DMS79 (cell line): ENCODE results near the gene SNU13.
"Not testable (repeated sequence)": the region's sequence is repeated elsewhere in the genome, so short reads cannot be mapped to it uniquely, and the experiment has no call there.

Source experiments
- DNase-seq: peaks from one replicate; lab custom pipeline; 2025; lab: John Stamatoyannopoulos, UW

Gene SNU13

GRCh38 chr22:41688365-41689211 lies at the start of gene SNU13:
Gene SNU13, minus strand, starts transcription at chr22:41688867. Its CDS starts 71 bp downstream, at chr22:41688796.
- peak; percentile 20 for DNase-seq

GRCh38 chr22:41733241-41733640 lies 44.6 kb upstream of the SNU13 start:
- not testable (repeated sequence) for DNase-seq

- DNase-seq = no peak
These were observed 43.6 kb upstream of the SNU13 start for GRCh38 chr22:41732096-41732772.

GRCh38 chr22:41731609-41732008 lies 42.9 kb upstream of the SNU13 start:
- DNase-seq = no peak

- no peak for DNase-seq
These were observed 36.9 kb upstream of the SNU13 start for GRCh38 chr22:41725510-41726110.

- DNase-seq = no peak
These were observed 33.8 kb upstream of the SNU13 start for GRCh38 chr22:41722496-41722895.

GRCh38 chr22:41713004-41713403 lies 24.3 kb upstream of the SNU13 start:
- DNase-seq = no peak

GRCh38 chr22:41709341-41709740 lies 20.7 kb upstream of the SNU13 start:
- no peak for DNase-seq

- DNase-seq = no peak
These were observed 14.1 kb upstream of the SNU13 start for GRCh38 chr22:41702763-41703162.

GRCh38 chr22:41700108-41700364 lies 11.4 kb upstream of the SNU13 start:
- no peak for DNase-seq

GRCh38 chr22:41699264-41700107 lies 10.8 kb upstream of the SNU13 start, which contains the start of gene MEI1:
Gene MEI1, plus strand, starts transcription at chr22:41699503. Its CDS starts 36 bp downstream, at chr22:41699539.
- no peak for DNase-seq

- peak; percentile 22 for DNase-seq
These were observed 8.6 kb upstream of the SNU13 start for GRCh38 chr22:41697126-41697775.

- DNase-seq = no peak
These were observed 8.0 kb upstream of the SNU13 start for GRCh38 chr22:41696703-41697102.

GRCh38 chr22:41695211-41695610 lies 6.5 kb upstream of the SNU13 start:
- no peak for DNase-seq

GRCh38 chr22:41690476-41690875 lies 1.8 kb upstream of the SNU13 start:
- DNase-seq = no peak

- DNase-seq = no peak
These were observed 734 bp downstream of the SNU13 start for GRCh38 chr22:41687901-41688364.

- not testable (repeated sequence) for DNase-seq
These were observed 1.8 kb downstream of the SNU13 start for GRCh38 chr22:41686890-41687289.

GRCh38 chr22:41684194-41684593 lies 4.5 kb downstream of the SNU13 start:
- DNase-seq = no peak

GRCh38 chr22:41683616-41684015 lies 5.1 kb downstream of the SNU13 start:
- DNase-seq = no peak

GRCh38 chr22:41683052-41683451 lies 5.6 kb downstream of the SNU13 start:
- no peak for DNase-seq

GRCh38 chr22:41682033-41682807 lies 6.4 kb downstream of the SNU13 start:
- peak; percentile 62 for DNase-seq
